Fibroblast of lung (primary cell): ENCODE measurements around the gene MID1. TPM values are rescaled to one million over a fixed set of nuclear protein-coding genes. Genes with fewer than 3 reads are reported as not detected.

Experiments used
- DNase-seq, 2 donors: peaks; one replicate each; pipeline versions ENCODE4 v3.0.0 to v3.0.0-alpha.2; 2010; ENCODE audit warnings: low read depth in 2 of 2
- H2AFZ ChIP-seq: 2 replicates; pipeline ENCODE4 v1.5.1; 2012; ENCODE audit warnings: low read length, control low read depth, inconsistent platforms
- H3K27ac ChIP-seq: 2 replicates; pipeline ENCODE4 v1.5.1; 2011; ENCODE audit warnings: low read length, control low read depth; ENCODE audit not compliant: insufficient read depth
- H3K27me3 ChIP-seq: 2 replicates; pipeline ENCODE4 v1.5.1; 2011; ENCODE audit warnings: mild to moderate bottlenecking, low read length; ENCODE audit not compliant: control insufficient read depth, insufficient read depth
- H3K36me3 ChIP-seq: 2 replicates; pipeline ENCODE4 v1.5.1; 2011; ENCODE audit warnings: low read length; ENCODE audit not compliant: control insufficient read depth, insufficient read depth
- H3K4me1 ChIP-seq: 2 replicates; pipeline ENCODE4 v1.5.1; 2011; ENCODE audit warnings: low read length; ENCODE audit not compliant: control insufficient read depth, insufficient read depth; ENCODE audit errors: extremely low read depth
- H3K4me2 ChIP-seq: 2 replicates; pipeline ENCODE4 v1.5.1; 2011; ENCODE audit warnings: low read length, control low read depth; ENCODE audit not compliant: insufficient read depth; ENCODE audit errors: extremely low read depth
- H3K4me3 ChIP-seq, 4 experiments: fragments of 200-600 bp in 1 of 4; sonication (generic) in 1 of 4; replicated peaks in 1 of 4; 2 replicates each; pipeline ENCODE4 v1.5.1; 2011 to 2016; ENCODE audit warnings: low read length in 4 of 4, low read depth in 3 of 4, mild to moderate bottlenecking in 3 of 4, control low read depth in 2 of 4, inconsistent platforms in 1 of 4, mixed read lengths in 1 of 4; ENCODE audit not compliant: insufficient read depth in 1 of 4; ENCODE audit errors: control extremely low read depth in 1 of 4
- H3K79me2 ChIP-seq: 2 replicates; pipeline ENCODE4 v1.5.1; 2012; ENCODE audit warnings: mild to moderate bottlenecking, low read length, inconsistent platforms; ENCODE audit not compliant: control insufficient read depth, insufficient read depth
- H3K9ac ChIP-seq: 2 replicates; pipeline ENCODE4 v1.5.1; 2011; ENCODE audit warnings: mild to moderate bottlenecking, low read length, control low read depth; ENCODE audit not compliant: insufficient read depth
- H3K9me3 ChIP-seq: 2 replicates; pipeline ENCODE4 v1.5.1; 2012; ENCODE audit warnings: low read depth, low read length; ENCODE audit not compliant: control insufficient read depth, insufficient read depth
- H4K20me1 ChIP-seq: 2 replicates; pipeline ENCODE4 v1.5.1; 2011; ENCODE audit warnings: low read length; ENCODE audit not compliant: control insufficient read depth, insufficient read depth; ENCODE audit errors: extremely low read depth
- EZH2 ChIP-seq: IDR thresholded peaks from 2 replicates; pipeline ENCODE4 v1.5.1; 2012; ENCODE audit warnings: low read length, control low read depth, mild to moderate bottlenecking; ENCODE audit errors: missing control alignments
- polyA plus RNA-seq, 2 donors: library from polyadenylated mRNA; depleted of rRNA in 1 of 2; stranded (reverse) in 1 of 2; unstranded in 1 of 2; fragments of >200 nt; gene quantifications; 2 replicates each; pipeline ENCODE4 v1.2.1, GENCODE V29; 2011 to 2012; ENCODE audit warnings: missing spikeins in 1 of 2
- total RNA-seq: library from RNA; depleted of rRNA; stranded (reverse); fragments of >200 nt; gene quantifications from 2 replicates; pipeline ENCODE4 v1.2.1, GENCODE V29; 2014
- TF ChIP-seq, protein P1 (sequence below), 2 donors: IDR thresholded peaks in 1 of 2; conservative IDR thresholded peaks in 1 of 2; 1 replicate in 1 of 2; 2 replicates in 1 of 2; pipeline ENCODE4 v1.5.1; 2011 to 2012; ENCODE audit warnings: low read length in 2 of 2, control low read depth in 1 of 2, inconsistent platforms in 1 of 2, low read depth in 1 of 2, mild to moderate bottlenecking in 1 of 2

Gene MID1
- total and polyA plus RNA-seq, 2 donors (not counting 1 experiment from before 2014, with no cell fraction given) = 20.3 to 27.7 TPM

DNA sequence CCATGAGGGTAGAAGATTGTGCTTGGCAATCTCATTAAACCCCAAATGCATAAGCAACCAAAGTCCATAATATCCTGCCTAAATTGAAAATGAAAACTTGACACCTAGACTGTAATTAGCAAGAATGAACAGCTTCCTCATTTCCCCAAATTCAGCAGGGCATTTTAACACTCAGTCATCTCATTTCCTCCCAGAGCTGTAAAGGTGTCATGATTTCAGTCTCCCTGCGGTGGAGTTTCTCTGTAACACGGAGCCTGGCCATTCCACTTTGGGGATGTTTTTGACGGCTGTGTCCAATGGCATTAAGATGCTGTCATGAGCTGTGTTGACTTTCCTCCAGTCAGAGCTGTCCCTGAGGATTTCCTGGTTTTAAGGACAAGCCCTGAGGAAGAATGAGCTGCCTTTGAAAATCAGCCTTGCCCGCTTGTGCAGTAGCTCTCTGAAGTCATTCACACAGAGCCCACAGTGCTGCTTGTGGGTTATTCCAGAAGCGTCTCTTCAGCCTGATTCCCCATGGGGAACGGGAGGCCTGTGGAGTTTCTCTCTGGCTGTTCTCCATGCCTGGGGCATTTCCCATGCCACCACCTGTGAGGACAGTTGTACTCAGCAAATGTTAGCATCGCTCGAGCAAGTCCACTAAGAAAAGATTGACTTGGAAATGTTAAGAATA lies 187.0 kb downstream of the MID1 start:
- Histone ChIP-seq H3K9me3 (no peaks in the 10 kb centered on the region), H3K36me3 (no peaks in the 10 kb centered on the region), H2AFZ (no peak overlapping the region), H3K79me2 (no peaks in the 10 kb centered on the region), H4K20me1 (no peaks in the 10 kb centered on the region), H3K27ac (no peak overlapping the region), H3K4me1 (no peaks in the 10 kb centered on the region), H3K27me3 (no peaks in the 10 kb centered on the region), H3K9ac (no peak overlapping the region), H3K4me2 (no peak overlapping the region), H3K4me3 (no peak overlapping the region)
- DNase-seq = no peak
- no peak for TF ChIP-seq EZH2
- TF ChIP-seq, protein P1, sequence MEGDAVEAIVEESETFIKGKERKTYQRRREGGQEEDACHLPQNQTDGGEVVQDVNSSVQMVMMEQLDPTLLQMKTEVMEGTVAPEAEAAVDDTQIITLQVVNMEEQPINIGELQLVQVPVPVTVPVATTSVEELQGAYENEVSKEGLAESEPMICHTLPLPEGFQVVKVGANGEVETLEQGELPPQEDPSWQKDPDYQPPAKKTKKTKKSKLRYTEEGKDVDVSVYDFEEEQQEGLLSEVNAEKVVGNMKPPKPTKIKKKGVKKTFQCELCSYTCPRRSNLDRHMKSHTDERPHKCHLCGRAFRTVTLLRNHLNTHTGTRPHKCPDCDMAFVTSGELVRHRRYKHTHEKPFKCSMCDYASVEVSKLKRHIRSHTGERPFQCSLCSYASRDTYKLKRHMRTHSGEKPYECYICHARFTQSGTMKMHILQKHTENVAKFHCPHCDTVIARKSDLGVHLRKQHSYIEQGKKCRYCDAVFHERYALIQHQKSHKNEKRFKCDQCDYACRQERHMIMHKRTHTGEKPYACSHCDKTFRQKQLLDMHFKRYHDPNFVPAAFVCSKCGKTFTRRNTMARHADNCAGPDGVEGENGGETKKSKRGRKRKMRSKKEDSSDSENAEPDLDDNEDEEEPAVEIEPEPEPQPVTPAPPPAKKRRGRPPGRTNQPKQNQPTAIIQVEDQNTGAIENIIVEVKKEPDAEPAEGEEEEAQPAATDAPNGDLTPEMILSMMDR (conservative IDR thresholded peaks at IDR 0.05 in 1 of 2, IDR thresholded peaks at IDR 0.05 in 1 of 2; ENCODE audit: low read depth in 1 of 2, low read length in 2 of 2) = no peak

GRCh38 chrX:10429908-10430307 lies 190.5 kb downstream of the MID1 start:
- Histone ChIP-seq H3K4me2 (no peak overlapping the region), H3K4me1 (no peaks in the 10 kb centered on the region), H3K79me2 (no peaks in the 10 kb centered on the region), H3K4me3 (no peak overlapping the region), H2AFZ (no peak overlapping the region), H4K20me1 (no peaks in the 10 kb centered on the region), H3K9ac (no peak overlapping the region), H3K36me3 (no peaks in the 10 kb centered on the region), H3K9me3 (no peaks in the 10 kb centered on the region), H3K27me3 (no peaks in the 10 kb centered on the region), H3K27ac (no peak overlapping the region)
- no peak for DNase-seq
- no peak for TF ChIP-seq EZH2
- TF ChIP-seq, protein P1 (conservative IDR thresholded peaks at IDR 0.05 in 1 of 2, IDR thresholded peaks at IDR 0.05 in 1 of 2; ENCODE audit: low read depth in 1 of 2, low read length in 2 of 2) = no peak

DNA sequence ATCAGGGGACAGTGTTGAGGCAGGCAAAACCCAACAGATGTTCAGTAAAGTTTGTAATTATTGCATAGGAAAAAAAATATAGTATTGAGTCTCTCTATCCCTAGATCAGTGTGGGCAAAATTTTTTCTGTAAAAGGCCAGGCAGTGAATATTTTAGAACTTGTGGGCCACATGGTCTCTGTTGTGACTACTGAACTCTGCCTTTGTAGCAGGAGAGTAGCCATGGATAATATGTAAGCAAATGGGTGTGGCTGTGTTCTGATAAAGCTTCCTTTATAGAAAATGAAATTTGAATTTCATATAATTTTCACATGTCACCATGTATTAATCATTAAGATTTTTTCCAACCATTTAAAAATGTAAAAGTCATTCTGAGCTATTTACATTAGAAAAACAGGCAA lies 193.1 kb downstream of the MID1 start:
- Histone ChIP-seq H3K9ac (no peak overlapping the region), H3K4me1 (no peaks in the 10 kb centered on the region), H3K27ac (no peak overlapping the region), H2AFZ (no peak overlapping the region), H3K4me2 (no peak overlapping the region), H3K9me3 (no peaks in the 10 kb centered on the region), H4K20me1 (no peaks in the 10 kb centered on the region), H3K79me2 (no peaks in the 10 kb centered on the region), H3K36me3 (no peaks in the 10 kb centered on the region), H3K27me3 (no peaks in the 10 kb centered on the region), H3K4me3 (no peak overlapping the region)
- TF ChIP-seq, protein P1 (conservative IDR thresholded peaks at IDR 0.05 in 1 of 2, IDR thresholded peaks at IDR 0.05 in 1 of 2; ENCODE audit: low read depth in 1 of 2, low read length in 2 of 2) = no peak
- TF ChIP-seq EZH2 = no peak
- no peak for DNase-seq
